ENCODE measurements around the gene TAF1B.
"Not testable (repeated sequence)": the region's sequence is repeated elsewhere in the genome, so short reads cannot be mapped to it uniquely, and the experiment has no call there.

TAF1B gene

GRCh38 chr2:9832586-9832985, 10.7 kb upstream of the TAF1B start:
- DNase-seq = no peak

GRCh38 chr2:9835068-9835467, 8.2 kb upstream of the TAF1B start:
- DNase-seq = not testable (repeated sequence)

- no peak for DNase-seq
These were observed 7.2 kb upstream of the TAF1B start for GRCh38 chr2:9836074-9836473.

- no peak for DNase-seq
These were observed 6.8 kb upstream of the TAF1B start for GRCh38 chr2:9836517-9836916.

- no peak for DNase-seq
These were observed 5.8 kb upstream of the TAF1B start for GRCh38 chr2:9837451-9837850.

GRCh38 chr2:9838391-9838790, 4.9 kb upstream of the TAF1B start:
- no peak for DNase-seq

- DNase-seq = no peak
These were observed 616 bp upstream of the TAF1B start for GRCh38 chr2:9842487-9843228.

GRCh38 chr2:9844036-9844483, 786 bp downstream of the TAF1B start:
- peak; percentile 9 for DNase-seq

GRCh38 chr2:9844576-9844975, 1.3 kb downstream of the TAF1B start:
- peak; percentile 25 for DNase-seq

GRCh38 chr2:9846554-9846953, 3.3 kb downstream of the TAF1B start:
- no peak for DNase-seq

GRCh38 chr2:9847140-9847539, 3.9 kb downstream of the TAF1B start:
- DNase-seq = no peak

GRCh38 chr2:9852881-9853280, 9.6 kb downstream of the TAF1B start:
- no peak for DNase-seq

- no peak for DNase-seq
These were observed 14.8 kb downstream of the TAF1B start for GRCh38 chr2:9857814-9858729.

GRCh38 chr2:9858730-9859068, 15.4 kb downstream of the TAF1B start:
- no peak for DNase-seq

GRCh38 chr2:9860922-9861580, 17.8 kb downstream of the TAF1B start:
- DNase-seq = not testable (repeated sequence)

GRCh38 chr2:9867881-9868280, 24.6 kb downstream of the TAF1B start:
- no peak for DNase-seq

- DNase-seq = no peak
These were observed 30.1 kb downstream of the TAF1B start for GRCh38 chr2:9873337-9873736.

GRCh38 chr2:9877026-9877425, 33.8 kb downstream of the TAF1B start:
- DNase-seq = no peak

- no peak for DNase-seq
These were observed 34.5 kb downstream of the TAF1B start for GRCh38 chr2:9877726-9878125.

GRCh38 chr2:9879455-9880194, 36.4 kb downstream of the TAF1B start:
- DNase-seq = no peak

GRCh38 chr2:9883897-9884296, 40.6 kb downstream of the TAF1B start:
- DNase-seq = no peak

GRCh38 chr2:9884436-9884835, 41.2 kb downstream of the TAF1B start:
- DNase-seq = no peak
